Esophagus squamous epithelium (tissue), 4 donors: ENCODE measurements around the gene KCNJ4.

Source experiments
- POLR2A ChIP-seq, 4 donors: fragments of 450-650 bp; IDR thresholded peaks; one replicate each; pipeline ENCODE4 v1.6.1; 2017; ENCODE audit warnings: antibody characterized with exemption in 4 of 4, mild to moderate bottlenecking in 4 of 4, moderate library complexity in 3 of 4
- TF ChIP-seq, protein P1 (sequence below), 6 experiments: fragments of 450-650 bp in 4 of 6; fragments of 200-600 bp in 2 of 6; sonication (generic) in 2 of 6; IDR thresholded peaks; one replicate each; pipeline ENCODE4 v1.5.1; 2016 to 2019; ENCODE audit warnings: antibody characterized with exemption in 6 of 6, mild to moderate bottlenecking in 4 of 6, moderate library complexity in 4 of 6

- TF ChIP-seq, protein P1, sequence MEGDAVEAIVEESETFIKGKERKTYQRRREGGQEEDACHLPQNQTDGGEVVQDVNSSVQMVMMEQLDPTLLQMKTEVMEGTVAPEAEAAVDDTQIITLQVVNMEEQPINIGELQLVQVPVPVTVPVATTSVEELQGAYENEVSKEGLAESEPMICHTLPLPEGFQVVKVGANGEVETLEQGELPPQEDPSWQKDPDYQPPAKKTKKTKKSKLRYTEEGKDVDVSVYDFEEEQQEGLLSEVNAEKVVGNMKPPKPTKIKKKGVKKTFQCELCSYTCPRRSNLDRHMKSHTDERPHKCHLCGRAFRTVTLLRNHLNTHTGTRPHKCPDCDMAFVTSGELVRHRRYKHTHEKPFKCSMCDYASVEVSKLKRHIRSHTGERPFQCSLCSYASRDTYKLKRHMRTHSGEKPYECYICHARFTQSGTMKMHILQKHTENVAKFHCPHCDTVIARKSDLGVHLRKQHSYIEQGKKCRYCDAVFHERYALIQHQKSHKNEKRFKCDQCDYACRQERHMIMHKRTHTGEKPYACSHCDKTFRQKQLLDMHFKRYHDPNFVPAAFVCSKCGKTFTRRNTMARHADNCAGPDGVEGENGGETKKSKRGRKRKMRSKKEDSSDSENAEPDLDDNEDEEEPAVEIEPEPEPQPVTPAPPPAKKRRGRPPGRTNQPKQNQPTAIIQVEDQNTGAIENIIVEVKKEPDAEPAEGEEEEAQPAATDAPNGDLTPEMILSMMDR (IDR thresholded peaks at IDR 0.05) = no peak
- no peak for TF ChIP-seq POLR2A (IDR thresholded peaks at IDR 0.05)
These were observed 44.0 kb downstream of the KCNJ4 start for GRCh38 chr22:38411016-38411415.
